Heart left ventricle (tissue), 16 donors: Measurements from ENCODE around the gene CELF2. TPM values are rescaled to one million over a fixed set of nuclear protein-coding genes. Genes with fewer than 3 reads are reported as not detected.

Experiments
- ATAC-seq, 4 donors: fragments of 200-7000 bp; cut with Tn5 transposase; one replicate each; pipeline ENCODE4 v1.9.1; 2020 to 2022; ENCODE audit warnings: moderate library complexity in 4 of 4, mild to moderate bottlenecking in 3 of 4, moderate number of reproducible peaks in 1 of 4
- DNase-seq, 5 donors: peaks; one replicate each; pipeline ENCODE4 v3.0.0-alpha.2; 2020
- H3K27ac ChIP-seq, 12 donors: fragments of 200-600 bp; sonication (generic) in 4 of 12; one replicate each; pipeline versions ENCODE4 v1.5.0 to v1.8.0; 2016 to 2022; ENCODE audit warnings: mild to moderate bottlenecking in 2 of 12
- H3K27me3 ChIP-seq, 9 donors: fragments of 200-600 bp; sonication (generic) in 2 of 9; one replicate each; pipeline versions ENCODE4 v1.5.1 to v1.8.0; 2016 to 2022; ENCODE audit warnings: mild to moderate bottlenecking in 3 of 9
- H3K36me3 ChIP-seq, 9 donors: fragments of 200-600 bp; sonication (generic) in 2 of 9; one replicate each; pipeline versions ENCODE4 v1.5.0 to v1.8.0; 2018 to 2022; ENCODE audit warnings: mild to moderate bottlenecking in 2 of 9
- H3K4me1 ChIP-seq, 12 donors: fragments of 200-600 bp; sonication (generic) in 4 of 12; one replicate each; pipeline versions ENCODE4 v1.5.0 to v1.8.0; 2016 to 2022; ENCODE audit warnings: mild to moderate bottlenecking in 3 of 12
- H3K4me3 ChIP-seq, 12 donors: fragments of 200-600 bp; sonication (generic) in 4 of 12; one replicate each; pipeline versions ENCODE4 v1.5.0 to v1.8.0; 2017 to 2022; ENCODE audit warnings: mild to moderate bottlenecking in 9 of 12, moderate library complexity in 4 of 12
- H3K9me3 ChIP-seq, 12 donors: fragments of 200-600 bp; sonication (generic) in 4 of 12; one replicate each; pipeline versions ENCODE4 v1.5.0 to v1.8.0; 2016 to 2022; ENCODE audit warnings: mild to moderate bottlenecking in 1 of 12
- CTCF ChIP-seq, 12 donors: fragments of 200-600 bp; sonication (generic) in 4 of 12; IDR thresholded peaks; one replicate each; pipeline versions ENCODE4 v1.5.0 to v1.8.0; 2018 to 2022; ENCODE audit warnings: antibody characterized with exemption in 12 of 12, mild to moderate bottlenecking in 5 of 12
- POLR2A ChIP-seq, 2 donors: fragments of 450-650 bp; IDR thresholded peaks; one replicate each; pipeline ENCODE4 v1.6.1; 2017; ENCODE audit warnings: antibody characterized with exemption in 2 of 2, mild to moderate bottlenecking in 2 of 2, moderate library complexity in 2 of 2
- WGBS, 4 donors: extraction: QIAGEN DNeasy Blood & Tissue Kit in 2 of 4; methylation state at CpG; one replicate each; pipeline versions ENCODE4 v1.1.5 to v1.1.7; 2013 to 2018; 5-methylcytosine and 5-hydroxymethylcytosine counted together
- intact Hi-C, 10 donors: fragments of 100-400 bp; cut with DNase I; formaldehyde crosslinking; loops; one replicate each; pipeline versions ENCODE4 v1.11.1 to v1.14.2; 2022
- polyA plus RNA-seq, 2 donors: library from polyadenylated mRNA; stranded (reverse); fragments of 200-250 nt; gene quantifications; one replicate each; pipeline ENCODE4 v1.2.3, GENCODE V29; 2013
- total RNA-seq, 9 donors: library from RNA; depleted of rRNA in 2 of 9; stranded (reverse); fragments of >200 nt in 2 of 9; fragmentation: NEBNext Ultra II Directional in 3 of 9; extraction: Animal tissue kit (Norgen Biotek cat#: 25700) in 3 of 9; gene quantifications; one replicate each; pipeline versions ENCODE4 v1.1.0 to v1.2.4, GENCODE V29; 2016 to 2023
- donor health status: ischemic (EF 13 %, LVEDD 7.1; RV severe dilation, severe dysfunction).
- donor health status: healthy with polysubstance abuse.
- donor health status: DM: no; HTN: yes; CAD: no.
- donor health status: DM: no; HTN: no; CAD: no.
- donor health status: ischemic (EF 25% LVEDD 6.9; RV normal size, moderate dysfunction).
- donor health status: ischemic (EF 25% LVEDD 5.7; RV mildly dilated, moderate dysfunction).
- donor health status: healthy.
- donor health status: DM: yes; HTN: yes; CAD: no.
- donor health status: ischemic (EF 35%, LVEDD 5.7; RV mildly dilated, moderate dysfunction).
- donor health status: nonischemic (EF 11% LVEDD 7.7; RV severe dilation, severe dysfunction).
- donor health status: DM: yes; HTN: yes; CAD: no.
- donor health status: PGD.
- donor health status: ischemic (EF 29% LVEDD 5.4; RV normal size, mild dysfunction).
- donor health status: nonischemic (EF 23%, LVEDD 6.1; RV moderate dilation, normal function).

CELF2 gene
- total and polyA plus RNA-seq, 11 donors = 14.2 to 103 (median 67.1) TPM

DNA sequence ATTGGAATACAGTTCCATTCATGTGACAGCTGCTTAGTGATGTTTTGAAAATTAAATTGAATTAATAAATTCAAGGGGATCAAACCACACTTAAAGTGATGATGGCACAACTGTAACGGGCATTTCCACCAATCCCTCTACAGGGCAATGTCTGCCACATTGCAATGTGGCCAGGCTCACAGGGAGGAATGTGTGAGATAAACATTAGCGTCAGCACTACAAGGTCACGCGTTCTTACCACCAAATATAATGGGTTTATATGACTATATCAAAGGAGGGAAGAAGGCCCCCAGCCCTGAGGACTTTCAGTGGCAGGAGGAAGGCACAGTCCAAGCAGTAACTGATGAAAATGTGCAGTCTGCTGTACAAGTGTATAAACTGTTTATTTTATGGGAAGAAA, 31.1 kb upstream of the CELF2 start:
- Histone ChIP-seq H3K27me3 (no peaks in the 10 kb centered on the region), H3K4me3 (no peak overlapping the region), H3K9me3 (no peaks in the 10 kb centered on the region), H3K4me1 (no peaks in the 10 kb centered on the region), H3K36me3 (no peaks in the 10 kb centered on the region), H3K27ac (no peak overlapping the region)
- no peak for DNase-seq
- no peak for ATAC-seq
- no peak for TF ChIP-seq POLR2A (IDR thresholded peaks at IDR 0.05)
- TF ChIP-seq CTCF (IDR thresholded peaks at IDR 0.05) = no peak
- WGBS, 4 donors = 70 to 75% (median 74%) methylated on average over 4 of the region's 4 CpGs
- intact Hi-C loops = no loop called here

- intact Hi-C loops = no loop called here
- no peak for TF ChIP-seq CTCF (IDR thresholded peaks at IDR 0.05)
- no peak overlapping the region for H3K27ac ChIP-seq
- no peaks in the 10 kb centered on the region for H3K4me1 ChIP-seq
- no peak overlapping the region for H3K4me3 ChIP-seq
- no peaks in the 10 kb centered on the region for H3K9me3 ChIP-seq
- DNase-seq = no peak
- H3K36me3 ChIP-seq = no peaks in the 10 kb centered on the region
- no peaks in the 10 kb centered on the region for H3K27me3 ChIP-seq
- 94 to 98% (median 95%) methylated on average over 6 of the region's 6 CpGs for WGBS, 4 donors
- ATAC-seq = no peak
Measured at GRCh38 chr10:10987111-10987510, 30.6 kb upstream of the CELF2 start.

DNA sequence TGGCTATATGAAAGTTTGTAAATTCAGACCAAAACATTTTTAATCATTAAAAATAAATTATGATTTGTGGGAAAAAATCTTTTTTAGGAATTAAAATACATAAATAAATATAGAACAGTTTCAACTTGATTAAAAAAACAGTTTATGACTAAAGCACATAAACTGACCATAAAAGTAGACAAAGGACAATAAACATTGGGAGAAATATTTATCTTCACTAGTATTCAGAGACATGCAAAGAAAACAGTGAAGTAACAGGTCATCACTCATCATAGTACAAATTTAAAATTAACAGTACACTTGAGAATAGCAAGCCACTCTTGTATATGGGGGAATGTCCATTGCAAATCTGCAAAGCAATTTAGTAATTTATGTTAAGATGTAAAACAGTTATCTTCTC, 28.0 kb upstream of the CELF2 start:
- Histone ChIP-seq H3K9me3 (peaks cover 0 to 6% (median 0%) of the 10 kb centered on the region in 12 donors), H3K36me3 (no peaks in the 10 kb centered on the region), H3K27me3 (no peaks in the 10 kb centered on the region), H3K4me1 (peaks cover 0 to 8% (median 0%) of the 10 kb centered on the region in 12 donors), H3K27ac (no peak overlapping the region), H3K4me3 (no peak overlapping the region)
- intact Hi-C loops = no loop called here
- no peak for TF ChIP-seq POLR2A (IDR thresholded peaks at IDR 0.05)
- TF ChIP-seq CTCF (IDR thresholded peaks at IDR 0.05) = no peak
- DNase-seq (no peak), ATAC-seq (no peak)

DNA sequence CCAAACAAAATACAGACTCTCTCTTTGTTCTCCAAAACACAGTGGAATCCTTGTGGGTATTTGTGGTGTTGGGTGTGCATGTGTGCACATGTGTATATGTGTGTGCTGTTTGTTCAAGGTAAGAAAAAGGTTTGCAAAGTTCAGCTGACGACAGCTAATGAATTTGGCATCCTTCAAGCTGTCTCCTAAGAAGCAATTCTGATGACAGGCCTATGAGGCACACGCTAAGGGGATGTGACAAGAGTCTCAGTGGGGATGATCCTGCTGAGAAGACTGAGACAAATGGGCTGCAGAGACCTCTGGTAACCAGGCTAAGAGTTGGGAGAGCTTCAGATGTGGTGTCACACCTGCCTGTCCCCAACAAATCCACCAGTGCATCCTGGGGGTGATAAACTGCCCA, 26.5 kb upstream of the CELF2 start:
- DNase-seq = no peak
- Histone ChIP-seq H3K27me3 (no peaks in the 10 kb centered on the region), H3K27ac (no peak overlapping the region), H3K4me1 (peaks cover 0 to 11% (median 0%) of the 10 kb centered on the region in 12 donors), H3K36me3 (no peaks in the 10 kb centered on the region), H3K9me3 (peaks cover 0 to 6% (median 0%) of the 10 kb centered on the region in 12 donors), H3K4me3 (no peak overlapping the region)
- TF ChIP-seq CTCF (IDR thresholded peaks at IDR 0.05) = no peak
- no peak for TF ChIP-seq POLR2A (IDR thresholded peaks at IDR 0.05)
- WGBS, 4 donors = 89 to 94% (median 92%) methylated on average over 2 of the region's 2 CpGs
- intact Hi-C loops = no loop called here
- ATAC-seq = no peak
